HG03064 (cell line): ENCODE results near the gene FSTL3.

Experiments used
- ATAC-seq: cut with Tn5 transposase; IDR thresholded peaks from one replicate; pipeline ENCODE4 v1.9.1; 2021; ENCODE audit warnings: low read depth; ENCODE audit not compliant: unreplicated experiment

Gene FSTL3

GRCh38 chr19:732148-733069 is 56.2 kb downstream of the FSTL3 start:
- no peak for ATAC-seq
